Activated CD4-positive, alpha-beta T cell treated with anti-CD3 and anti-CD28 coated beads, Interleukin-2, amount 50 U/mL, for 4 hours (primary cell): ENCODE data around the gene ATAD3C.
"Not testable (repeated sequence)": the region's sequence is repeated elsewhere in the genome, so short reads cannot be mapped to it uniquely, and the experiment has no call there.

Experiments used
- DNase-seq, 2 experiments: peaks; one replicate each; pipeline ENCODE4 v3.0.0-alpha.2; 2020

ATAD3C gene

GRCh38 chr1:1451696-1452364, 2.3 kb downstream of the ATAD3C start:
- no peak for DNase-seq

GRCh38 chr1:1452365-1452739, 2.9 kb downstream of the ATAD3C start:
- not testable (repeated sequence) for DNase-seq

GRCh38 chr1:1452882-1453281, 3.4 kb downstream of the ATAD3C start:
- DNase-seq, result no peak

GRCh38 chr1:1454286-1455056, 5.0 kb downstream of the ATAD3C start:
- not testable (repeated sequence) for DNase-seq

GRCh38 chr1:1455366-1455884, 5.9 kb downstream of the ATAD3C start:
- DNase-seq, result no peak

GRCh38 chr1:1455934-1456333, 6.4 kb downstream of the ATAD3C start:
- DNase-seq, result not testable (repeated sequence)

- DNase-seq, result not testable (repeated sequence)
Observed at GRCh38 chr1:1456683-1457255, 7.3 kb downstream of the ATAD3C start.

GRCh38 chr1:1459156-1459555, 9.7 kb downstream of the ATAD3C start:
- not testable (repeated sequence) for DNase-seq

GRCh38 chr1:1459711-1460110, 10.2 kb downstream of the ATAD3C start:
- not testable (repeated sequence) for DNase-seq

GRCh38 chr1:1460540-1461130, 11.1 kb downstream of the ATAD3C start:
- no peak for DNase-seq

- no peak for DNase-seq
Observed at GRCh38 chr1:1461721-1462317, 12.3 kb downstream of the ATAD3C start.

GRCh38 chr1:1462318-1462966, 13.0 kb downstream of the ATAD3C start:
- DNase-seq, result no peak

GRCh38 chr1:1463312-1463711, 13.8 kb downstream of the ATAD3C start:
- DNase-seq, result no peak

GRCh38 chr1:1468196-1468985, 18.9 kb downstream of the ATAD3C start:
- DNase-seq, result not testable (repeated sequence)

- DNase-seq, result no peak
Observed at GRCh38 chr1:1470626-1471388, 21.3 kb downstream of the ATAD3C start.

GRCh38 chr1:1471389-1472052, 22.0 kb downstream of the ATAD3C start, which contains the start of gene ATAD3B:
ATAD3B (plus strand) TSS chr1:1471765; CDS start chr1:1471885, 120 bp downstream.
- peak; percentile 90 to 91 for DNase-seq

GRCh38 chr1:1472053-1472876, 22.8 kb downstream of the ATAD3C start:
- DNase-seq, result not testable (repeated sequence)

GRCh38 chr1:1476011-1476410, 26.5 kb downstream of the ATAD3C start:
- not testable (repeated sequence) for DNase-seq

- no peak for DNase-seq
Observed at GRCh38 chr1:1477206-1477605, 27.7 kb downstream of the ATAD3C start.
